Ascending aorta (tissue), 2 donors: Measurements from ENCODE around the gene UBL4B. TPM values are rescaled to one million over a fixed set of nuclear protein-coding genes. Genes with fewer than 3 reads are reported as not detected.

Source experiments
- DNase-seq, 2 donors: peaks; one replicate each; pipeline ENCODE4 v3.0.0-alpha.2; 2019; ENCODE audit warnings: low spot score in 2 of 2
- H3K27ac ChIP-seq, 2 donors: fragments of 200-600 bp; sonication (generic); one replicate each; pipeline ENCODE4 v1.5.1; 2016 to 2017; ENCODE audit warnings: mild to moderate bottlenecking in 1 of 2
- H3K27me3 ChIP-seq: fragments of 200-600 bp; sonication (generic); one replicate; pipeline ENCODE4 v1.5.1; 2017
- H3K36me3 ChIP-seq, 2 donors: fragments of 200-600 bp; sonication (generic); one replicate each; pipeline ENCODE4 v1.5.1; 2016
- H3K4me1 ChIP-seq, 2 donors: fragments of 200-600 bp; sonication (generic); one replicate each; pipeline ENCODE4 v1.5.1; 2016 to 2017; ENCODE audit warnings: mild to moderate bottlenecking in 1 of 2
- H3K4me3 ChIP-seq, 2 donors: fragments of 200-600 bp; sonication (generic); one replicate each; pipeline ENCODE4 v1.5.1; 2016 to 2017; ENCODE audit warnings: mild to moderate bottlenecking in 1 of 2
- H3K9me3 ChIP-seq, 2 donors: fragments of 200-600 bp; sonication (generic); one replicate each; pipeline ENCODE4 v1.5.1; 2016
- intact Hi-C: fragments of 100-400 bp; cut with DNase I; formaldehyde crosslinking; loops from one replicate; pipeline ENCODE4 v1.15.1; 2023
- total RNA-seq: library from RNA; depleted of rRNA; stranded (reverse); fragments of >200 nt; gene quantifications from one replicate; pipeline ENCODE4 v1.1.0, GENCODE V29; 2016
- TF ChIP-seq, protein P1 (sequence below), 3 experiments: fragments of 200-600 bp in 2 of 3; fragments of 450-650 bp in 1 of 3; sonication (generic) in 2 of 3; IDR thresholded peaks; one replicate each; pipeline ENCODE4 v1.5.1; 2016 to 2019; ENCODE audit warnings: antibody characterized with exemption in 3 of 3, mild to moderate bottlenecking in 1 of 3, moderate library complexity in 1 of 3

Gene UBL4B
- total RNA-seq, 1 donor from 2014 or later, result not detected

DNA sequence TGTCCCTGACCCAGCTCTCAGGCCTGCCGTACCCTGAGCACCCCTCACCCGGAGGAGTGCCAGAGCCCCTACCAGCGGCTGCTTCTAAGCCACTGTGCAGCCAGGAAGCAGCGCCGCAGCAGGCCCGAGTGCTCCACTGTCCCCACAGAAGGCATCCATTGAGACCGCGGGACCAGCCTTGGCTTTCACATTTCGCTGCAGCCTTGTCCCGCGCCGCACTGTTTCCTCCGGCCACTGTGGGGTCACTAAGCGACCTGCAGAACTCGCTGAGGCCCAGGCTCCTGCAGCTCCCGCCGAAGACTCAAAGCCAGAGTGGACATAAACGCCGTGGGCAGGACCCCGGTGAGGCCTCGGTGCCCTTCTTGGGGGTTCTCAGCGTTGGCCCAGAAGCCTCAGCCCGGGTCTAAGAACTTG, 44.8 kb upstream of the UBL4B start:
- Histone ChIP-seq H3K9me3 (no peaks in the 10 kb centered on the region), H3K27ac (no peak overlapping the region), H3K4me1 (peaks cover 0 to 4% of the 10 kb centered on the region in 2 donors), H3K4me3 (no peak overlapping the region), H3K36me3 (no peaks in the 10 kb centered on the region), H3K27me3 (peaks cover 31% of the 10 kb centered on the region)
- intact Hi-C loops, result no loop called here
- TF ChIP-seq, protein P1, sequence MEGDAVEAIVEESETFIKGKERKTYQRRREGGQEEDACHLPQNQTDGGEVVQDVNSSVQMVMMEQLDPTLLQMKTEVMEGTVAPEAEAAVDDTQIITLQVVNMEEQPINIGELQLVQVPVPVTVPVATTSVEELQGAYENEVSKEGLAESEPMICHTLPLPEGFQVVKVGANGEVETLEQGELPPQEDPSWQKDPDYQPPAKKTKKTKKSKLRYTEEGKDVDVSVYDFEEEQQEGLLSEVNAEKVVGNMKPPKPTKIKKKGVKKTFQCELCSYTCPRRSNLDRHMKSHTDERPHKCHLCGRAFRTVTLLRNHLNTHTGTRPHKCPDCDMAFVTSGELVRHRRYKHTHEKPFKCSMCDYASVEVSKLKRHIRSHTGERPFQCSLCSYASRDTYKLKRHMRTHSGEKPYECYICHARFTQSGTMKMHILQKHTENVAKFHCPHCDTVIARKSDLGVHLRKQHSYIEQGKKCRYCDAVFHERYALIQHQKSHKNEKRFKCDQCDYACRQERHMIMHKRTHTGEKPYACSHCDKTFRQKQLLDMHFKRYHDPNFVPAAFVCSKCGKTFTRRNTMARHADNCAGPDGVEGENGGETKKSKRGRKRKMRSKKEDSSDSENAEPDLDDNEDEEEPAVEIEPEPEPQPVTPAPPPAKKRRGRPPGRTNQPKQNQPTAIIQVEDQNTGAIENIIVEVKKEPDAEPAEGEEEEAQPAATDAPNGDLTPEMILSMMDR (IDR thresholded peaks at IDR 0.05), result no peak
- DNase-seq, result no peak

DNA sequence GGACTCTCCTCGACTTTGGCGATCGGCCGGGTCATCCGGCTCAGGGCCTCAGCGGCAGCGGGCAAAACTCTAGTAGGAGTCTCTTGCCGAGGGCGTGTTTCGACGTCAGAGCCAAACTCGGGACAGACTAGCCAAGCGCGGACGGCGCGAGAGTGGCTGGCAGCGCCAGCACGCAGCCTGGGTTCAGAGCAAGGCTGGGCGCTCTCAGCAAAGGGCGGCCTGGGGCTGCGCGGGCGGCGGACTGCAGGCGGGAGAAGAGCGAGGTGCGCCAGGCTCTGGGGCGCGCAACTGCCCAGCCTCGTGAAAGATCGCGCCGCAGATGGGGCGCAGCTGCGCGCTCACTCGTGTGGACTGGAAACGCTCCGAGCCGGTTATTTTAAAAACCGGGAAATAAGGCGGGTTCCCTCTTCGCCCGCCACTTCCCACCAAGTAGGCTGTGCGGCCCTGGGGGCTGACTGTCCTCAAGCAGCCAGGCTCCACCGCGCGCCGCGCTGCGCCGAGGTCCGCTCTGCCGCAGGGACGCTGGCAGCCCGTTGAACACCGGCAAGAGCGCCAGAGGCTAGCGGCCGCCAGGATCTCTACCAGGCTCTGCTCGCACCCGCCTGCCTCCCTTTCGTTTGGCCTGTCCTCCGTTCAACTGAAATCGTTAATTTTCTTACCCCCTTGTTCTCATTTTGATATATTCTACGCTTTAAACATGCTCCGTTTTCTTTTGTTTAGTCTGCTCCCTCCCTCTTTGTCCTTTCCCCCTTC, 44.2 kb upstream of the UBL4B start:
- H3K27ac ChIP-seq, result no peak overlapping the region
- intact Hi-C loops, result no loop called here
- no peaks in the 10 kb centered on the region for H3K9me3 ChIP-seq
- peak overlapping the region in 1 of 2 donors; percentile 29 for H3K4me3 ChIP-seq
- H3K36me3 ChIP-seq, result no peaks in the 10 kb centered on the region
- TF ChIP-seq, protein P1 (IDR thresholded peaks at IDR 0.05), result no peak
- peaks cover 31% of the 10 kb centered on the region for H3K27me3 ChIP-seq
- peaks cover 0 to 4% of the 10 kb centered on the region in 2 donors for H3K4me1 ChIP-seq
- no peak for DNase-seq

DNA sequence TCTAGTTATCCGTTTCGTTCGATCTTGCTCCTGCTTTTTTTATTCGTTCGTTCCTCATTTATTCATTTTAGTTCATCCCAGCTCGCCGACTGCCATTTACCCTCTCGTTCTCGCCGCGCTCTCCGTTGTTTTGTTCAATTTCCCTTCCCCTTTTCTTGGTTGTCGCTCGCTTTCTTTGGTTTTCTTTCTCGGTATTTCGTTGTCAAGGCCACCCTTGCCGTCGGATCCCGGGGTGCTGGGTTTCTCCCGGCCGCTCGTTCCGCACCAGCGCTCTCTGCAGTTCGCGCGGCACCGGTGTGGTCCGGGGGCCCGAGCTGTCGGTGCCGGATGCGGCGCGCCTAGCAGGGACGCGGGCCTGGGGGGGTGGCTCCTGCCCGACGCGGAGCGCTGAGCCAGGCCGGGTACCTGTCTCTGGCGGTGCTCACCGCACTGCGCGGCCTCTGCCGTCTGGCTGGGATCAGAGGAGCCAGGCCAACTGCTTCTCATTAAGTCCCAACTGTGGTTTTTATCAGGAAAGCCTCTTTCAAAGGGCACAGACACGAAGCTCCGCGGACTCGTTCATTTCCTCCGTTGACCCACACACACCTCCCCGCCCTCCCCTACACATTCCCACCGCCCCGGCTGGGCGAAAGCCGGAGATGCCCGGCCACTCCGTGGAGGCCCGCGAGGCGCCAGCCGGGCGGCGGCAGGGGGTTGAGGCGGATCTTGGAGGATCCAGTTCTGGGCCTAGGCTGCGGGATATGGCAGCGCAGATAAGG, 43.4 kb upstream of the UBL4B start:
- peaks cover 0 to 4% of the 10 kb centered on the region in 2 donors for H3K4me1 ChIP-seq
- intact Hi-C loops, result no loop called here
- peaks cover 31% of the 10 kb centered on the region for H3K27me3 ChIP-seq
- no peaks in the 10 kb centered on the region for H3K36me3 ChIP-seq
- H3K27ac ChIP-seq, result no peak overlapping the region
- no peaks in the 10 kb centered on the region for H3K9me3 ChIP-seq
- no peak for DNase-seq
- TF ChIP-seq, protein P1 (IDR thresholded peaks at IDR 0.05), result no peak
- H3K4me3 ChIP-seq, result peak overlapping the region in 1 of 2 donors; percentile 29

DNA sequence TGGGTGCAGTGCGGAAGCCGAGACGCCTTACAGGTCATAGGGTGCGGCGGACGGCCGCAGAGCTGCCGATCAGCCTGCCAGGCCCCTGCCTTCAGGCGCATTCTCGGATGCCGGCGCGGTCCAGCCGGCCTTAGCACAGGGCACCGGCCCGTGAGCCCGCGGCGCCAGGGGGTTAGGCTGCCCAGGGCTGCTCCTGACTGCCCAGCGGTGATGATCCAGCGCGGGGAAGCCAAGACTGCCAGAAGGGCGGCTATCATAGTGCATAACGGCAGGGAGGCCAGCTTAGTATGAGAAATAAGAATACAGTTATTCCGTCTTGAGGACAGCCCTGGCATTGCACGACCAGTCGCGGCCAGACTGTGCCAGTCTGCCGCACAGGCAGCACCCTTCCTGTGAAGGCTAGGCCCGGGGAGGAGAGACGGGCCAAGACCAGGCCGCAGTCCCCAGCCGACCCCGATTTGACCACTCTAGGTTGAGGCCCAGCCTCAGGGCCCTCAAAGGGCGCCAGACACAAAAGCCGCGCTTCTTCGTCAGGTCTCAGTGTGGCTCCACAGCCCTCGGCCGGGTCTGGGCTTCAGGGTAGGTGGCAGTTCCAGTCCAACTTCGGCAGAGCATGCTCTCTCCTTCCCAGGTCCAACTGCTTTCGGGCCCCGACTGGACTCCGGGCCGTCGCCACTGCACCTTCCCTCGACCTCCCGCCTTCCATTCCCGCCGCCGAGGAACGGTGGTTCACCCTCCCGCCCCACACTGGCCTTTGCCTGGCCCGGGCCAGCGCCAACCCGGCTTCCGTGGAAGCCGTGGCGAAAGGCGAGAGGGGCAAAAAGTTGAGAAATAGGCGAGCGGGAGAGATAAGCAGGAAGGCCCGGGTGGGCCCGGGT, 42.6 kb upstream of the UBL4B start:
- no peak for DNase-seq
- no peak overlapping the region for H3K27ac ChIP-seq
- H3K9me3 ChIP-seq, result no peaks in the 10 kb centered on the region
- TF ChIP-seq, protein P1 (IDR thresholded peaks at IDR 0.05), result no peak
- H3K4me1 ChIP-seq, result peaks cover 0 to 4% of the 10 kb centered on the region in 2 donors
- peak overlapping the region in 1 of 2 donors; percentile 47 for H3K4me3 ChIP-seq
- intact Hi-C loops, result no loop called here
- H3K27me3 ChIP-seq, result peaks cover 31% of the 10 kb centered on the region
- no peaks in the 10 kb centered on the region for H3K36me3 ChIP-seq

DNA sequence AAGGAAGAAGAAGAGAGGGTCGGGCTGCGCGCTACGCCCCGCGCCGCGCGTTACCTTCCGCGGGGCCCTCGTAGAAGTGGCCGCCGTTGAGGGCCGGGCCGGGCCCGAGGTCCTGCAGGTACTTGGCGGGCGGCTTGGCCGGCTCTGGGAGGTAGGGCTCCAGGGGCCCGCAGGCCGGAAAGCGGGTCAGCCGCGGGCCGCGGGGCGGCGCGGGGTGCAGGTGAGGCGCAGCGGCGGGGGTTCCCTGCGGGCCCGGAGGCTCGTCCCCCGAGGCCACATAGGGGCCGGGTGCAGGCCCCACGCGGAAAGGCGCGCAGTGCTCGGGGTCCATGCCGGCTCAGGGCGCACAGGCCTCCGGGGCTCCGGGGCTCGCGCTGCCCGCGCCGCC, 42.0 kb upstream of the UBL4B start:
- Histone ChIP-seq H3K36me3 (no peaks in the 10 kb centered on the region), H3K9me3 (no peaks in the 10 kb centered on the region), H3K27me3 (peaks cover 31% of the 10 kb centered on the region), H3K4me3 (peak overlapping the region in 1 of 2 donors; percentile 47), H3K4me1 (peaks cover 0 to 4% of the 10 kb centered on the region in 2 donors), H3K27ac (no peak overlapping the region)
- intact Hi-C loops, result no loop called here
- TF ChIP-seq, protein P1 (IDR thresholded peaks at IDR 0.05), result no peak
- no peak for DNase-seq
